Stimulated activated CD4-positive, alpha-beta T cell treated with anti-CD3 and anti-CD28 coated beads, Interleukin-4, amount 100 ng/mL, for 4 hours (primary cell): ENCODE measurements around the gene GRAMD4.

ENCODE experiments used
- DNase-seq, 2 experiments: peaks; one replicate each; pipeline ENCODE4 v3.0.0-alpha.2; 2020

Gene GRAMD4

GRCh38 chr22:46696229-46696518 is 76.0 kb downstream of the GRAMD4 start:
- DNase-seq: no peak

- no peak for DNase-seq
Measured at GRCh38 chr22:46696614-46697013, 76.4 kb downstream of the GRAMD4 start.

- no peak for DNase-seq
Measured at GRCh38 chr22:46697811-46698515, 77.8 kb downstream of the GRAMD4 start.

- no peak for DNase-seq
Measured at GRCh38 chr22:46699091-46699490, 78.9 kb downstream of the GRAMD4 start.

- DNase-seq: no peak
Measured at GRCh38 chr22:46701262-46701661, 81.1 kb downstream of the GRAMD4 start.

GRCh38 chr22:46703171-46703995 is 83.2 kb downstream of the GRAMD4 start:
- DNase-seq: no peak

DNA sequence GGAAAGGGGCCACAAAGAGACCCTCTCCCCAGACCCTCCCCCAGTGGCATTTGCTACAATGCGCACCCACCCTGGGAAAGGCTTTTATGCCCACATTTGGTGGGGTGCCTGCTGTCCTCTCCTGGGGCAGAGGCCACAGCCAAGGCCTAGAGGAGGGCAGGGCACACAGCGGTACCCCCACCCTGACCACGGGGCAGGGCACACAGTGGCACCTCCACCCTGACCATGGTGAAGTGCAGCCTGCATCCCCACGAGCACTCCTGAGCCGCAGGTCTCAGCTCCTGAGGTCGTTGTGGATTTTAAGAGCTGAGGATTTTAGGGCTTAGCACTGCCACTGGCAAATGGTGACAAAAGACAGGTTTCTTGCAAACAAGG is 83.8 kb downstream of the GRAMD4 start:
- DNase-seq: no peak

DNA sequence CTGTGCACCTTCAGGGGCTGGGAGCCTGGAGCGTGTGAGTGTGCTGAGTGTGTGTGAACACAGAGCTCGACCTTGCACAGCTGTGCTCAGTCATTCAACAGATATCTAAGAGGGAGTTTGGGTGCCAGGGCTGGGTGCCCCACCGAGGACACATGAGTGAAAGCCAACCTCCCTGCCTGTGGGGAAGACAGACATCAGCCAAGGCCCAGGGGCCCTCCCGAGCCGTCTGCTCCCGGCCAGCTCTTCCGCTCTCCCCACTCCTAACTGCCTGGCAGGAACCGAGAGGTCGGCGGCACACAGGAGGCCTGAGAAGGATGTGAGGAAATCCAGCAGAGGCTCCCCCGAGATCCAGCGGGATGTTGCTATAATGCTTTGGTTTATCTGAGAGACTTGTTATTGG is 85.9 kb downstream of the GRAMD4 start:
- no peak for DNase-seq

- DNase-seq: no peak
Measured at GRCh38 chr22:46707305-46707704, 87.1 kb downstream of the GRAMD4 start.

DNA sequence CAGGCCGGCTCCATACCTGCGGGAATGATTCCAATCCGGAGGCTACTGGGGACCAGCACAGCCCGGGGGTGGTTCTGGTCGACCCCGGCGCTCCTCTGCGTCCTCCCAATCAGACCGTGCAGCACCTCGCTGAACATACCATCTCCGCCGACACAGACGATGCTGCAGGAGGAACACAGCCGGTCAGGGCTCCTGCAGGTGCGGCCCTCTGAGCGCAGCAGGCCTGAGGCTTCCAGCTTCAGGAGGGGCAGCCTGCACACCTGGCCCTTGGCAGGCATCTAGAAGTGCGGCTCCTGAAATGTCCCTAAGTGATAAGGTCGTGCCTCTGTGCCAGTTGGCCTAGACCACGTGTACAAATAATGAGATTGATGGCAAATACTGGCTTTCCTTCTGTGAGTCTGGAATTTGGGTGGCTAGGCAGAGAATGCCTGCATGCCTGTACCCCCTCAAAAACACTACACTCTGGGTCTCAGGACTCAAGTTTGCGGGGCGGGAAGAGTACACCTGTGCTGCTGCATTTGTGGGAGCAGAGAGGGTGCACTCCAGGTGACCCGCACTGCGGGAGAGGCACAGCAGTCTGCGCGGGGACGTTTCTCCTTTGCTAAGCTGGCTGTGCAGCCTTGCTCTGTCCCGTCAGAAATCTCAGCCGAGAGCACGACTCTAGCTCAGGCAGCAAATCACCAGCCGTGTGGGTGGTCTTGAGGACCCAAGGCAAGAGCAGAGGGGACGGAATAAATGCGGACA is 87.8 kb downstream of the GRAMD4 start:
- DNase-seq: no peak

GRCh38 chr22:46708766-46709330 is 88.7 kb downstream of the GRAMD4 start:
- DNase-seq: no peak

- no peak for DNase-seq
Measured at GRCh38 chr22:46710806-46711205, 90.6 kb downstream of the GRAMD4 start.

DNA sequence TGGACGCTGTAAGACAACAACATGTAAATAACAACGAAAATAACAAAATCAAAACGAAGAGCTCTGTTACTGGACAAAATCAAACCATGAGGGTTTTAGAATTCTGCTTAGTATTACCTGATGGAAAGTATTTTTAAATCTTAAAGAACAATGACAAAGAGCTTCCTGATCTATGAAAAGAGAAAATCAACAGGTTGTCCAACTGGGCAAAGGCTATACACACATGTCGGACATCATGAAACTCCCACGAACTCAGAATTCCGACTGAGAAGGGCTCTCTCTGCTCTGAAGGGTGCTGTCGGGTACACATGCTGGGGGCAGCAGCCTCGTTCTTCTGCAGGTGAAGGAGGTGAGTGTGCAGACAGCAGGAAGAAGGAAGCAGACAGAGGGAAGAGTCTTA is 92.1 kb downstream of the GRAMD4 start:
- DNase-seq: no peak

- DNase-seq: no peak
Measured at GRCh38 chr22:46714550-46714949, 94.4 kb downstream of the GRAMD4 start.

GRCh38 chr22:46719921-46720320 is 99.7 kb downstream of the GRAMD4 start:
- no peak for DNase-seq

DNA sequence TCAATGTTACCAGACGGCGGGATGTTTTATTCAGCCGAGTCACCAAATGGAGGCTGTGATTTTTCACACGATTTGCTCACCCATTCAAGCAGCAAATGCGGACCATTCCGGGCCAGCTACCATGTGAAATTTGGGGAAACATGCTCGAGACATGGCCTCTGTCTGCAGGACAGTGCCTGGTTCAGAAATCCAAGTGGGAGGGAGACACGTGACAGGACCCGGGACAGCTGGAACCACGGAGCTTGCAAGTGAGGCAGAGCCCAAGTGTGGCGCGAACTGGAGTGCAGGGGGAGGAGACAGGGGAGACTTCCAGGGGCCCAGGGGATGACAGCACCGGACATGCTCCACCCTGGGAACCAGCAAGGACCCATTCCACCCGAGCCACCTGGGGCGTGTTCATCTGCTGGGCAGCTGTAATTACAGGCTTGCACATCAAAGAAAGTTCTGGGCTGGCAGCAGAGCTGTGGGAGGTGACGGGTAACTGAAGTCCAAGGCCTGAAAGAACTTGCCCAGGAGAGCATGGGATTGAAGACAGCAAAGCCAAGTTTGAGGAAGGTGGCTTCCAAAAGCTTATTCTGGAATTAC is 101.4 kb downstream of the GRAMD4 start:
- no peak for DNase-seq

- DNase-seq: no peak
Measured at GRCh38 chr22:46723882-46724281, 103.7 kb downstream of the GRAMD4 start.

GRCh38 chr22:46725096-46725495 is 104.9 kb downstream of the GRAMD4 start:
- no peak for DNase-seq

DNA sequence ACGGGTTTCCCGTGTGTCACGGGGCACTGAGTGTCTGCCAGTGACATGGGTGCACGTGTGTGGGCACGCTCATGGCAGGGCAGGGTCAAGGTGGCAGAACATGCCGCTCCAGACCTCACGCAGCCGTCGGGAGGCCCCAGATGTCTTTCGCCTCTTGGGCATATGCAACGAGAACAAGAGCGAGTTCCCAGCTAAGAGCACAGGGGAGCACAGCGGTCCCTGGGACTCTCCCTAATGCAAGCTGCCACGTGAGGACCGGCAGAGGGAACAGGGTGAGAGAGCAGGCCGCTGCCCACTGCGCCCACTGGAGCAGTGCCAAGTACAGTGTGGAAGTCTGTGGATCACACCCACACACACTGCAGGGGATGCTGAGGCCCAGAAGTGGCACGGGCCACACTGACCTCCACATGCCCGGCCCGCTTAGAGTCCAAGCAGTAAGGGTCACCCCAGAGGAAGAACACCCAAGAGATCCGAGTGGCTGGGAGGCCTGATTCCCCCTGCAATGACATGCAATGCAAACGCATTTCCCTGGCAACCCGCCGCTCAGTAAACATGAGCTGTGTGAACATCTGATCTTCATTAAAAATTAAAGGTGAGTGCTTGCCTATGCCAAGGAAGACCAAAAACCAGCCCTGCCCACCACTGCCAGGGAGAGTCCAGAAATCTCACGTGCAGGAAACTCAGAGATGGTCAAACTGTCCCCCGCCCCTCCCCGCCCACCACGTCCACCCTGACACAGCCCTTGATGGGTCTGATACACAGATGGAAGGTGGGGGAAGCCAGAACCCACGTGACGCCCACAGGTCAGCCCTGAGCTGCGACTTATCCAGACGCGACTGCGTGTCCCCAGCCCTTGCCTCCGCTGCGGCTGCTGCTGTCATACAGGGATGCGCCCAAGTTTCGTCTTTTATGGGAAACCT is 106.1 kb downstream of the GRAMD4 start:
- no peak for DNase-seq

DNA sequence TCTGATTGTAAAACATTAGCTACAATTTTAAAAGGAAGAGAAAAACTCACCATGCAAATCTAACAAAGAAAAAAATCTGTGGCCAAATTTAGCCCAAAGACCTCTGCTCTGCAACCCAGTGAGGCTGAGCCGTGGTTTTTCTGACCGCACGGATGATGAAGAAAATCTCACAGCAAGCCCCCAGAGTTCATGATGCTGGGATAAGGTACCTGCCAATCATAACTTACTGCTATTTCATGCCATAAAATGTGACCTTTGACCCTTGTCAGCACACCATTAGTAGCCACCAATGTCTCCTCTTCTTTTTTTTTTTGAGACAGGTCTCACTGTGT is 106.8 kb downstream of the GRAMD4 start:
- DNase-seq: no peak

DNA sequence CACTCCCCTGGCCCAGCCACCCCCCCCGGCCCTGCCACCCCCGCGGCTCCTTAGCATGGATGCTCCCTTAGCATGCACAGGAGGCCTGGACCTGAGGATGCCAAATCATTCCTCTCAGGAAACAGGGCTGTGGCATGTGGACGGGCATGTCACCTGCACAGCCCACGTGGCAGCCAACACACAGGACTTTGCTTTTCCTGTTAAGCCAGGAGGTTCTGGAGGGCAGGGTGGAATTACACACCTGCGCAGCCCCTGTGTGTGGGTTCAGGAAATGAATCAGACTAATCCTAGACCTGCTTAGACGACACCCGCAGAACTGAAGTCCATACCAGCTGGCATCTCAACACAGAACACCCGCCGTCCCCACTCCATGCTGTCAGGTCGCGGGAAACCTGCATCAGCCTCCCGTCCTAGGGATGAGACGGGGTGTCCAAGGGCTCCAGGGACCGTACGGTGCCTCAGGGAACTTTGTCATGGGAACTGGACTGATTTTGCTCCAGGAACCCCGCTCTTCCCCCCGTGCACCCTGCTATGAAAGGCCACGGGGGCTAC is 107.7 kb downstream of the GRAMD4 start:
- no peak for DNase-seq

DNA sequence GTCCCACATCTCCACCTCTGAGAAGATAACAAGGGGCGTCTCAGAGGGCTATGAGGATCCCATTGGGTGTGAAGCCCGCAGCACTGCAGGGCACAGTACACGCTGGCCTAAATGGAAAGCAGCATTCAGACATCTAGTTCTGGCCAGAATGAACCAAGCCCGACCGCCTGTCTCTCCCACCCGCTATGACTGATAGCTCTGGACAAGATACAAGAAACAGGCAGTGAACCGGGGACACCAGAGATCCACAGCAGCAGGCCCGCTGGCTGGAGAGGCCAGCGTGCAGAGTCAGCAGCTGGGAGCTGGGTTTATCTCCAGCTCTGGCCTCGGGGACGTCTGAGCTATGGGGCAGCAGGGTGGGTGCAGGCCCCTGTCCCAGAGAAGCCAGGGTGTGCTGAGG is 108.3 kb downstream of the GRAMD4 start:
- DNase-seq: no peak
